ENCODE results near the gene PLEKHG1. TPM values are rescaled to one million over a fixed set of nuclear protein-coding genes. Genes with fewer than 3 reads are reported as not detected.

Gene PLEKHG1
- total and polyA plus RNA-seq, 2 experiments from 2014 or later, result 6.3 to 6.8 TPM

DNA sequence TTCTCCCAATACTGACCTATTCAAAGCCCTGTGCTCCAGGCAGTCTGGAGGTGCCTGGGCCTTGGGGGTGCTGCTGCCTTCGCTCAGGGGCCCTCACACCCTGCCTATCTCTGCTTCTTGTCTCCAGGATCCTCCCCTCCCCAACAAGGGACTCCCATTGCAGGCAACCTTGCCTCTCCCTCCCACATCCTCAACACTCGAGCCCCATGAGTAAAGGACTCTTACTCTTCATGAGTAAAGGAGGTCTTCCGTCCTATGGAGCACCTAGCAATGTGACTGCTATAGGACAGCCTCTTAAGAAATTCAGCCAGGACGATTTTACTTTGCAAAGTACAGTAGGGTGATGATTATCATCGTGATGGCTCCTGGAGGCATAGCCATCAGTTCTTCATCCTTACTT lies 24.5 kb downstream of the PLEKHG1 start:
- H3K9me3 ChIP-seq (ENCODE audit: low read depth), result no peaks in the 10 kb centered on the region
- 96% methylated on average over 5 of the region's 5 CpGs for WGBS (ENCODE audit: low lambda C conversion rate, missing lambda C conversion rate)
- no peaks in the 10 kb centered on the region for H3K36me3 ChIP-seq (replicated peaks; ENCODE audit: insufficient read depth, low read depth)
- TF ChIP-seq EZH2phosphoT487 (IDR thresholded peaks at IDR 0.05; ENCODE audit: low read depth, severe bottlenecking, unreplicated experiment) (no peak), EZH2 (IDR thresholded peaks at IDR 0.05; ENCODE audit: borderline replicate concordance) (no peak)
- TF ChIP-seq, protein P1, sequence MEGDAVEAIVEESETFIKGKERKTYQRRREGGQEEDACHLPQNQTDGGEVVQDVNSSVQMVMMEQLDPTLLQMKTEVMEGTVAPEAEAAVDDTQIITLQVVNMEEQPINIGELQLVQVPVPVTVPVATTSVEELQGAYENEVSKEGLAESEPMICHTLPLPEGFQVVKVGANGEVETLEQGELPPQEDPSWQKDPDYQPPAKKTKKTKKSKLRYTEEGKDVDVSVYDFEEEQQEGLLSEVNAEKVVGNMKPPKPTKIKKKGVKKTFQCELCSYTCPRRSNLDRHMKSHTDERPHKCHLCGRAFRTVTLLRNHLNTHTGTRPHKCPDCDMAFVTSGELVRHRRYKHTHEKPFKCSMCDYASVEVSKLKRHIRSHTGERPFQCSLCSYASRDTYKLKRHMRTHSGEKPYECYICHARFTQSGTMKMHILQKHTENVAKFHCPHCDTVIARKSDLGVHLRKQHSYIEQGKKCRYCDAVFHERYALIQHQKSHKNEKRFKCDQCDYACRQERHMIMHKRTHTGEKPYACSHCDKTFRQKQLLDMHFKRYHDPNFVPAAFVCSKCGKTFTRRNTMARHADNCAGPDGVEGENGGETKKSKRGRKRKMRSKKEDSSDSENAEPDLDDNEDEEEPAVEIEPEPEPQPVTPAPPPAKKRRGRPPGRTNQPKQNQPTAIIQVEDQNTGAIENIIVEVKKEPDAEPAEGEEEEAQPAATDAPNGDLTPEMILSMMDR (IDR thresholded peaks at IDR 0.05; ENCODE audit: poor library complexity), result no peak
- DNase-seq (ENCODE audit: low spot score), result no peak
- no peak overlapping the region for H3K4me2 ChIP-seq
- no peak overlapping the region for H2AFZ ChIP-seq
- no peak overlapping the region for H3K27ac ChIP-seq
- H3K9me2 ChIP-seq (replicated peaks; ENCODE audit: insufficient read depth), result no peaks in the 10 kb centered on the region
- H3K79me2 ChIP-seq, result peaks cover 19% of the 10 kb centered on the region
- H4K20me1 ChIP-seq (ENCODE audit: insufficient read depth, poor library complexity, severe bottlenecking), result no peaks in the 10 kb centered on the region
- peaks cover 40% of the 10 kb centered on the region for H3K4me1 ChIP-seq (ENCODE audit: insufficient read depth)
- no peak overlapping the region for H3K4me3 ChIP-seq
- H3K27me3 ChIP-seq, result no peaks in the 10 kb centered on the region

DNA sequence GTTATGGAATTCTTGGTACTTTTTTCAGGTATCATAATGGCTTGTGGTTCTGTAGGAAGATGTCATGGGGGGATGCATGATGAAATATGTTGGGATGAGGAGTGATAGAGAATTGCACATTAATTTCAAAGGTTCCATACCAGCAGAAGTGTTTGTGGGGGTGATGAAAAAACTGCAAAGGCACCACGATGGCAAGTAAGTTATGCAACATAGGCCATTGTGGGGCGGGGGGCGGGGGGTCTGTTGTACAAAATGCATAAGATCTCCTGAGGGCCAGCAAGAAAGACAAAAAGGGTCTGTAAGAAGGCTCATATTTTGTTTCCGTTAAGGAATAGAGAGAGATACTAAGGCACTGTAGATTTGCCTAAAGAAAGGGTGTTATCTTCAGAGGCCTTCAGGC lies 26.2 kb downstream of the PLEKHG1 start:
- H3K27me3 ChIP-seq, result no peaks in the 10 kb centered on the region
- H3K36me3 ChIP-seq (replicated peaks; ENCODE audit: insufficient read depth, low read depth), result no peaks in the 10 kb centered on the region
- no peak for DNase-seq (ENCODE audit: low spot score)
- no peak overlapping the region for H3K27ac ChIP-seq
- no peaks in the 10 kb centered on the region for H3K9me2 ChIP-seq (replicated peaks; ENCODE audit: insufficient read depth)
- H3K4me3 ChIP-seq, result no peak overlapping the region
- no peaks in the 10 kb centered on the region for H4K20me1 ChIP-seq (ENCODE audit: insufficient read depth, poor library complexity, severe bottlenecking)
- no peak overlapping the region for H2AFZ ChIP-seq
- TF ChIP-seq EZH2phosphoT487 (IDR thresholded peaks at IDR 0.05; ENCODE audit: low read depth, severe bottlenecking, unreplicated experiment) (no peak), EZH2 (IDR thresholded peaks at IDR 0.05; ENCODE audit: borderline replicate concordance) (no peak)
- TF ChIP-seq, protein P1 (IDR thresholded peaks at IDR 0.05; ENCODE audit: poor library complexity), result no peak
- no peak overlapping the region for H3K4me2 ChIP-seq
- 99% methylated on average over 4 of the region's 4 CpGs for whole genome bisulfite sequencing (ENCODE audit: low lambda C conversion rate, missing lambda C conversion rate)
- no peaks in the 10 kb centered on the region for H3K9me3 ChIP-seq (ENCODE audit: low read depth)
- peaks cover 24% of the 10 kb centered on the region for H3K79me2 ChIP-seq
- H3K4me1 ChIP-seq (ENCODE audit: insufficient read depth), result peaks cover 26% of the 10 kb centered on the region

DNA sequence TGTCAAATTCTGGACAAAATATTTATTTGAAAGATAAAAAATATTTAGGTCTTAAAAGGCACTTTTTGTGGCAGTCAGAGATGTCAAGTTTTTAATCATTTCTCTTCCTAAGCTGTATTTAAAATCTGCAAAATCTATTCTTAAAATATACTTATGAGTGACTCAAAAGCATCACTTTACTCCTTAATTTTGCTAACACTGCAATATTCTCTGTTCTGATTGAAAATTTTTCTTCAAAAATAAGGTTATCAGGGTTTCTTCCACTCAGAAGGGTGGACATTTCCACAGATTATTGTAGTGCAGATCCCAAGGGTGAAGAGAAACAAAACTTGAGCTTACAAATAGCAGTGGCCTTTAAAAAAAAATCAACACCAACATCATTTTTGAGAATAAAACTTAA lies 27.5 kb downstream of the PLEKHG1 start:
- H3K27ac ChIP-seq, result peak overlapping the region; percentile 44
- H3K4me1 ChIP-seq (ENCODE audit: insufficient read depth), result peaks cover 30% of the 10 kb centered on the region
- H3K9me3 ChIP-seq (ENCODE audit: low read depth), result no peaks in the 10 kb centered on the region
- H3K4me2 ChIP-seq, result peak overlapping the region; percentile 42
- peaks cover 24% of the 10 kb centered on the region for H3K79me2 ChIP-seq
- no peak overlapping the region for H3K4me3 ChIP-seq
- H4K20me1 ChIP-seq (ENCODE audit: insufficient read depth, poor library complexity, severe bottlenecking), result no peaks in the 10 kb centered on the region
- no peaks in the 10 kb centered on the region for H3K36me3 ChIP-seq (replicated peaks; ENCODE audit: insufficient read depth, low read depth)
- no peak for DNase-seq (ENCODE audit: low spot score)
- no peaks in the 10 kb centered on the region for H3K27me3 ChIP-seq
- H3K9me2 ChIP-seq (replicated peaks; ENCODE audit: insufficient read depth), result no peaks in the 10 kb centered on the region
- TF ChIP-seq EZH2phosphoT487 (IDR thresholded peaks at IDR 0.05; ENCODE audit: low read depth, severe bottlenecking, unreplicated experiment) (no peak), EZH2 (IDR thresholded peaks at IDR 0.05; ENCODE audit: borderline replicate concordance) (no peak)
- TF ChIP-seq, protein P1 (IDR thresholded peaks at IDR 0.05; ENCODE audit: poor library complexity), result no peak
- H2AFZ ChIP-seq, result no peak overlapping the region

DNA sequence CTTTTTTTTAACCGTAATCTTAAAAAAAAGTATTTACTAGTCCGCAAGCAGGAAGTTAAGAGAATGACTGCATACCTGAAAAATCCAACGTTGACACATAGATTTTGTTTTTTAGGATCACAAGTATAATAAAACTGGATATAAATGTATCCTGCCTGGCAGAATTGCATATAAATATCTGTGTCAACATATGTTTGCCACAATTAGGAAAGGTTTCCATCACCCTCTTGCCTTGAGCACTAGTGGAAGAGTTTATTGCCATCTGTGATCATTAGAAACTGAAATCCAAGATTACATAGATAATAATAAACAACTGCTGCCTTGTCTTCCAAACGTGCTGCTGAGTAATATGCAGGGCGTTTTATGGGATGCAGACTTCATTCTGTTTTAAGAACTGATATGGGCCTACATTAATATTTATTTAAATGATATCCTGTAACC lies 27.9 kb downstream of the PLEKHG1 start:
- WGBS (ENCODE audit: low lambda C conversion rate, missing lambda C conversion rate), result 26% methylated on average over 5 of the region's 5 CpGs
- Histone ChIP-seq H2AFZ (no peak overlapping the region), H4K20me1 (ENCODE audit: insufficient read depth, poor library complexity, severe bottlenecking) (no peaks in the 10 kb centered on the region), H3K4me3 (no peak overlapping the region), H3K9me3 (ENCODE audit: low read depth) (no peaks in the 10 kb centered on the region), H3K79me2 (peaks cover 26% of the 10 kb centered on the region), H3K4me2 (peak overlapping the region; percentile 58), H3K27ac (peak overlapping the region; percentile 44), H3K36me3 (replicated peaks; ENCODE audit: insufficient read depth, low read depth) (no peaks in the 10 kb centered on the region), H3K9me2 (replicated peaks; ENCODE audit: insufficient read depth) (no peaks in the 10 kb centered on the region), H3K4me1 (ENCODE audit: insufficient read depth) (peaks cover 34% of the 10 kb centered on the region), H3K27me3 (no peaks in the 10 kb centered on the region)
- TF ChIP-seq EZH2 (IDR thresholded peaks at IDR 0.05; ENCODE audit: borderline replicate concordance), result no peak
- TF ChIP-seq EZH2phosphoT487 (IDR thresholded peaks at IDR 0.05; ENCODE audit: low read depth, severe bottlenecking, unreplicated experiment), result peak; percentile 95
- peak; percentile 32 for DNase-seq (ENCODE audit: low spot score)
